Pancreas (tissue), 10 donors: ENCODE measurements around the gene CKB. TPM values are rescaled to one million over a fixed set of nuclear protein-coding genes. Genes with fewer than 3 reads are reported as not detected.
A peak's percentile ranks its signal among the peaks of the same experiment; 100 is the strongest.

Experiments
- ATAC-seq, 4 donors: fragments of 200-7000 bp; cut with Tn5 transposase; one replicate each; pipeline versions ENCODE4 v1.8.0 to v1.9.1; 2020; ENCODE audit warnings: mild to moderate bottlenecking in 4 of 4, moderate library complexity in 4 of 4
- DNase-seq, 6 donors: peaks; one replicate each; pipeline ENCODE4 v3.0.0-alpha.2; 2020
- FAIRE-seq: peaks from 2 replicates; lab custom pipeline; 2012; peaks lifted over from hg19 to GRCh38; lab: Jason Lieb, UNC
- H3K27ac ChIP-seq, 4 donors: fragments of 200-600 bp; sonication (generic); 1 replicate in 3 of 4; 2 replicates in 1 of 4; pipeline versions ENCODE4 v1.5.0 to v1.8.0; 2020
- H3K27me3 ChIP-seq, 4 donors: fragments of 200-600 bp; one replicate each; pipeline ENCODE4 v1.8.0; 2021
- H3K36me3 ChIP-seq, 3 donors: fragments of 200-600 bp; sonication (generic) in 1 of 3; one replicate each; pipeline versions ENCODE4 v1.5.0 to v1.8.0; 2020 to 2021
- H3K4me1 ChIP-seq, 3 donors: fragments of 200-600 bp; one replicate each; pipeline ENCODE4 v1.8.0; 2021
- H3K4me3 ChIP-seq, 4 donors: fragments of 200-600 bp; sonication (generic) in 2 of 4; one replicate each; pipeline versions ENCODE4 v1.5.0 to v1.8.0; 2020 to 2021
- H3K9me3 ChIP-seq, 4 donors: fragments of 200-600 bp; one replicate each; pipeline ENCODE4 v1.8.0; 2021
- WGBS, 2 donors: extraction: QIAGEN DNeasy Blood & Tissue Kit; methylation state at CpG; one replicate each; pipeline ENCODE4 v1.1.7; 2013; 5-methylcytosine and 5-hydroxymethylcytosine counted together
- intact Hi-C, 3 donors: fragments of 100-400 bp; cut with DNase I; formaldehyde crosslinking; loops; one replicate each; pipeline versions ENCODE4 v1.11.1 to v1.14.2; 2022
- polyA plus RNA-seq, 2 donors: library from polyadenylated mRNA; stranded (reverse); fragments of 200-250 nt; gene quantifications; one replicate each; pipeline ENCODE4 v1.2.3, GENCODE V29; 2013
- total RNA-seq, 6 donors: library from RNA; stranded (reverse); fragmentation: NEBNext Ultra II Directional in 4 of 6; extraction: Animal tissue kit (Norgen Biotek cat#: 25700) in 4 of 6; gene quantifications; one replicate each; pipeline versions ENCODE4 v1.2.1 to v1.2.4, GENCODE V29; 2021 to 2023
- TF ChIP-seq, protein P1 (sequence below), 4 donors: fragments of 200-600 bp; sonication (generic) in 3 of 4; IDR thresholded peaks; one replicate each; pipeline versions ENCODE4 v1.5.0 to v1.8.0; 2021; ENCODE audit warnings: antibody characterized with exemption in 4 of 4
- donor health status: healthy with polysubstance abuse.
- donor health status: DM: no; HTN: no; CAD: no; lungs with moderate emphysema.
- donor health status: DM: no; HTN: no; CAD: no.
- donor health status: control.
- donor health status: control.
- donor health status: Bipolar disorder and iron deficiency.
- donor health status: DM: yes; HTN: yes; CAD: no.
- donor health status: DM: no; HTN: no; CAD: no.
- donor health status: DM: no; HTN: no; CAD: no.
- donor health status: DM: yes; HTN: yes; CAD: no.

The CKB gene
- total RNA-seq (10 to 100 TPM; 17.8 to 52.9 (median 40.1) TPM), polyA plus RNA-seq (100 to 1,000 TPM; 140 to 264 TPM)

DNA sequence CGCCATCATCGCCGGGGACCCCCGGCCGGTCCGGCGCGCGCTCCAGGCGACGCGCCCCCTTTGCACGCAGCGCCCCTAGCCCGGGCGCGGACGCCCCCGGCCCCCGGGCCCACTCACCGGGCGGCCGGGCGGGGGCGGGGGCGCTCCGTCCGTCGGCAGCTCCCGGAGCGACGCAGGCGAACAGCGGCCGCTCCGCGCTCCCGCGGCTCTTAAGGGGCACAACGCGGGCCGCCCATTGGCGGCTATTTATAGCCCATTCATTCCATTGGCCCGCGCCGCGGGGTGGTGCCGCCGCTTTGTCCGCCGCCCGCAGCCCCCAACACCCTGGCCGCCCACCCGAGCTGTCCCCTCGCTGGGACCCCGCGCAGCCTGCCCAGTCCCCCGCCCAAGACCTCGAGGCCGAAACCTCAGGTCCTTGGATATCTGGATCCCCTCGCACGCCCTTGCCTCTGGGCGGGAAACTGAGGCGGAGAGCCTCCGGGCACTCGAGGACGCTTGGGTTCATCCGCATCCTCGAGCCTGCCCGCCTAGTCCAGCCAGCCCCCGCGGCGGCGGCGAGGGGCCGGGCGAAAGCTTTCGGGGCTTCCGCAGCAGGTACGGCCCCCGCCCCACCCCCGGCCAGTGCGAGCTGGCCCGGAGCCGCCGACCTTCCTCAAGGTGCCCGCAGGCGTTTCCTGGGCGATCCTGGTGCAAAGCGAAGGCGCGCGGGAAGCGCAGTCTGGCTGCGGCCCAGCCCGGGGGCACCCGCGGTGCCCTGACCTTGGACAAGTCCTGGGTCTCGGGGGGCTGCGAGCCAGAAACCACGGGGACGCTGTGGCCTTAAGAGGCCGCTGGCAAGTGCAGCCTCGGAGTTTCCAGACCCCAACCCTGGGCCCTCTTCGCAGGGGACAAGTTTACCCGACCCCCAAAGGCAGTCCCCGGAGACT lies at the start of gene CKB:
TSS of gene CKB (minus strand) at position 182 of the 926 bp plus-strand sequence. CDS start 337 bp downstream, outside the sequence.
- ATAC-seq: peak in 2 of 4 donors; percentile 6 to 28
- DNase-seq: peak in 4 of 6 donors; percentile 62 to 87 (median 75)
- H3K4me3 ChIP-seq: peak within 1 kb of the TSS; percentile 19 to 63 (median 51)
- no peaks in the 10 kb centered on the region for H3K9me3 ChIP-seq
- intact Hi-C loops: no loop called here
- no peak for FAIRE-seq
- no peaks in the 10 kb centered on the region for H3K27me3 ChIP-seq
- H3K27ac ChIP-seq: peak within 1 kb of the TSS; percentile 56 to 89 (median 70)
- 17 to 28% methylated on average over 65 to 107 of the region's 107 CpGs for WGBS, 2 donors
- H3K36me3 ChIP-seq: no peaks in the 10 kb centered on the region
- peaks cover 4 to 28% (median 8%) of the 10 kb centered on the region in 3 donors for H3K4me1 ChIP-seq
- TF ChIP-seq, protein P1, sequence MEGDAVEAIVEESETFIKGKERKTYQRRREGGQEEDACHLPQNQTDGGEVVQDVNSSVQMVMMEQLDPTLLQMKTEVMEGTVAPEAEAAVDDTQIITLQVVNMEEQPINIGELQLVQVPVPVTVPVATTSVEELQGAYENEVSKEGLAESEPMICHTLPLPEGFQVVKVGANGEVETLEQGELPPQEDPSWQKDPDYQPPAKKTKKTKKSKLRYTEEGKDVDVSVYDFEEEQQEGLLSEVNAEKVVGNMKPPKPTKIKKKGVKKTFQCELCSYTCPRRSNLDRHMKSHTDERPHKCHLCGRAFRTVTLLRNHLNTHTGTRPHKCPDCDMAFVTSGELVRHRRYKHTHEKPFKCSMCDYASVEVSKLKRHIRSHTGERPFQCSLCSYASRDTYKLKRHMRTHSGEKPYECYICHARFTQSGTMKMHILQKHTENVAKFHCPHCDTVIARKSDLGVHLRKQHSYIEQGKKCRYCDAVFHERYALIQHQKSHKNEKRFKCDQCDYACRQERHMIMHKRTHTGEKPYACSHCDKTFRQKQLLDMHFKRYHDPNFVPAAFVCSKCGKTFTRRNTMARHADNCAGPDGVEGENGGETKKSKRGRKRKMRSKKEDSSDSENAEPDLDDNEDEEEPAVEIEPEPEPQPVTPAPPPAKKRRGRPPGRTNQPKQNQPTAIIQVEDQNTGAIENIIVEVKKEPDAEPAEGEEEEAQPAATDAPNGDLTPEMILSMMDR (IDR thresholded peaks at IDR 0.05): no peak

DNA sequence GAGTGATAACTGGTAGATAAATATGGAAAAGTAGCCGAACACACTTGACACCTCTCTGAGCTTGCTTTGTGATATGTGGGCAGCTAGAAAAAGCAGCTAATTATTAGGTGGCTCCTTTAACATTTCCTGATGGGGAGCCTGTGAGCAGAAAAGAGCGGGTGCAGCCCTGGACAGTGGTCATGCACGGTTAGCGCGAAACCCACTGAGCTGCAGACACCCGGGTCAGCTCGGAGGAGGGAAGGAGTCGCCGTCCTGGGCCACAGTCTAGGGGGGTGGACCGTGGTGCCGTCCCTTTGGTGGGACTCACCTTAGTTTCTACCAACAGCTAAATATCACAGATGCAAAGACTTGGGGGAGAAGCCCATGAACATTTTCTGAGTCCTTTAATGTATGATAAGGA lies 46.8 kb upstream of the CKB start:
- H3K27me3 ChIP-seq: no peaks in the 10 kb centered on the region

DNA sequence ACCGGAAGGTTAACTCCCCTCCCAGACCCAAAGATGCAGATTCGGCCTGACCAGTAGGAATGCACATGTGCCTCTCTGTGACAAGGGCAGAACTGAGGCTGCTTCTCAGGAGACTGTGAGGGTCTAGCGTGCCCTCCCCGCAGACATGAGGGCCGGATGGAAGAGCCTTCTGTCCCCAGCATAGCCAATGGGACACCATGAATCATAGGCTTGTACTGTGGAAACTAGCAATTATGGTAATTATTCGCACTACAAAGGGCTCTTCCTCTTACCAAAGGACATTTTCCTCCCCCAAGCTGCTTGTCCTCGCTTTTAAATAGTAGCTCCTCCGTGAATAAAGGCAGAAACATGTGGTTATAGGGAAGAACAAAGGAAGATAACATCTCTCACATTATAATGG lies 46.3 kb upstream of the CKB start:
- FAIRE-seq: no peak
- Histone ChIP-seq H3K4me1 (peaks cover 0 to 8% (median 5%) of the 10 kb centered on the region in 3 donors), H3K27ac (no peak overlapping the region), H3K9me3 (no peaks in the 10 kb centered on the region), H3K27me3 (no peaks in the 10 kb centered on the region), H3K4me3 (no peak overlapping the region), H3K36me3 (peaks cover 0 to 8% (median 0%) of the 10 kb centered on the region in 3 donors)
- intact Hi-C loops: loop anchor here in 1 of 3 donors (10.0 kb wide), 1 partner anchor 346 kb away; no protein-coding TSS in a partner anchor
- TF ChIP-seq, protein P1 (IDR thresholded peaks at IDR 0.05): no peak
- DNase-seq: peak in 1 of 6 donors; percentile 16
- 79 to 91% methylated on average over 8 of the region's 8 CpGs for WGBS, 2 donors
- ATAC-seq: no peak

More for the DNA sequence above, 46.8 kb upstream of the CKB start:
- FAIRE-seq (no peak), DNase-seq (peak in 1 of 6 donors; percentile 19), ATAC-seq (no peak)
- 74 to 77% methylated on average over 11 of the region's 11 CpGs for WGBS, 2 donors
- Histone ChIP-seq H3K4me1 (peaks cover 0 to 4% (median 2%) of the 10 kb centered on the region in 3 donors), H3K9me3 (no peaks in the 10 kb centered on the region), H3K4me3 (no peak overlapping the region), H3K36me3 (peaks cover 0 to 8% (median 0%) of the 10 kb centered on the region in 3 donors), H3K27ac (no peak overlapping the region)
- intact Hi-C loops: loop anchor here in 1 of 3 donors (10.0 kb wide), 1 partner anchor 345 kb away; no protein-coding TSS in a partner anchor
- TF ChIP-seq, protein P1 (IDR thresholded peaks at IDR 0.05): no peak

DNA sequence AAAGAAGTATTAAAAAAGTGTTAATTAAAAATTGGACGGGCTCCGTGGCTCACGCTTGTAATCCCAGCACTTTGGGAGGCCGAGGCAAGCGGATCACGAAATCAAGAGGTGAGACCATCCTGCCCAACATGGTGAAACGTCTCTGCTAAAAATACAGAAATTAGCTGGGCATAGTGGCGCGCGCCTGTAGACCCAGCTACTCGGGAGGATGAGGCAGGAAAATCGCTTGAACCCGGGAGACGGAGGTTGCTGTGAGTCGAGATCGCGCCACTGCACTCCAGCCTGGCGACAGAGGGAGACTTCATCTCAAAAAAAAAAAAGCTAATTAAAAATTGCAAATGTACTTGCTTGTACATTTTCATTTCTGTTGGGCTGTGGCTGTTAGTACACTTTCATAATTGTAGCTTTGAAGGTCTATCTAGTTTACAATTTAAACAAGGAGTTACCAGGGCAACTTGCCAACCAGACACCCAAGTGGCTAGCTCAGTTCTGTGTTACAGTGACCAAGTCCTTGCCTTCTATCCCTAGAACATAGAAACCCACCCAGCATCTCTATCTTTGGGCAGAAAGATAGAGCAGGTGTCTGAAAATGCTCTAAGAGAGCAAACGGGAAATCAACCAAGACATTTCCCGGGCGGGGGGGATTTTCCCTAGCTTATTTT lies 41.3 kb upstream of the CKB start:
- ATAC-seq (no peak), DNase-seq (peak in 1 of 6 donors; percentile 13), FAIRE-seq (no peak)
- intact Hi-C loops: loop anchor here in 1 of 3 donors (10.0 kb wide), 1 partner anchor 351 kb away; no protein-coding TSS in a partner anchor
- Histone ChIP-seq H3K9me3 (no peaks in the 10 kb centered on the region), H3K27me3 (no peaks in the 10 kb centered on the region), H3K4me1 (peaks cover 10 to 36% (median 11%) of the 10 kb centered on the region in 3 donors), H3K36me3 (no peaks in the 10 kb centered on the region), H3K27ac (no peak overlapping the region), H3K4me3 (peak overlapping the region; percentile 73 to 100 (median 90))
- WGBS, 2 donors: 26 to 40% methylated on average over 21 of the region's 21 CpGs
- TF ChIP-seq, protein P1 (IDR thresholded peaks at IDR 0.05): no peak
